K562 (cell line): ENCODE measurements around the gene TPO. TPM values are rescaled to one million over a fixed set of nuclear protein-coding genes. Genes with fewer than 3 reads are reported as not detected.

Experiments
- ATAC-seq: fragments of 200-7000 bp; cut with Tn5 transposase; 3 replicates; pipeline ENCODE4 v1.9.1; 2020; ENCODE audit warnings: moderate library complexity
- BruUV-seq: library from RNA; stranded (reverse); fragments of 400-500 nt; replicated peaks from 2 replicates; lab custom pipeline; 2021; lab: Mats Ljungman, UMichigan
- CTCF ChIA-PET: fragments of 300-600 bp; formaldehyde crosslinking; extraction: SDS; loops from one replicate; lab custom pipeline; 2021; ENCODE audit warnings: low intra/inter-chr PET ratio; lab: Yijun Ruan, JAX
- POLR2A ChIA-PET: fragments of 300-600, 350-650 bp; sonication (Branson Sonifier 250); formaldehyde crosslinking; extraction: SDS; loops from one replicate; lab custom pipeline; 2021; ENCODE audit warnings: antibody characterized with exemption, inconsistent platforms; lab: Yijun Ruan, JAX
- DNase-seq, 4 experiments: peaks; one replicate each; pipeline versions ENCODE4 v3.0.0 to v3.0.0-alpha.2; 2011 to 2018; ENCODE audit warnings: low spot score in 3 of 4, mixed read lengths in 3 of 4; ENCODE audit errors: extremely low read depth in 1 of 4
- FAIRE-seq: peaks from 2 replicates; lab custom pipeline; 2011; peaks lifted over from hg19 to GRCh38; lab: Jason Lieb, UNC
- H2AFZ ChIP-seq: 2 replicates; pipeline ENCODE4 v1.6.0; 2011; ENCODE audit warnings: low read depth, low read length, control low read depth, inconsistent platforms
- H3K27ac ChIP-seq: fragments of 200-600 bp; 3 replicates; pipeline ENCODE4 v1.8.0; 2011; ENCODE audit warnings: low read depth, mild to moderate bottlenecking, control low read depth, inconsistent platforms, low read length, moderate library complexity, mixed read lengths; ENCODE audit errors: extremely low read depth
- H3K27me3 ChIP-seq, 2 experiments: fragments of 300-600 bp in 1 of 2; 2 replicates in 1 of 2; 3 replicates in 1 of 2; pipeline versions ENCODE4 v1.6.0 to v1.8.0; 2011; ENCODE audit warnings: inconsistent platforms in 2 of 2, low read length in 2 of 2, mild to moderate bottlenecking in 1 of 2, mixed read lengths in 1 of 2, moderate library complexity in 1 of 2; ENCODE audit not compliant: control insufficient read depth in 2 of 2, insufficient read depth in 2 of 2
- H3K36me3 ChIP-seq: fragments of 300-600 bp; 3 replicates; pipeline ENCODE4 v1.8.0; 2011; ENCODE audit warnings: mild to moderate bottlenecking, low read length, inconsistent platforms; ENCODE audit not compliant: control insufficient read depth, insufficient read depth
- H3K4me1 ChIP-seq, 2 experiments: fragments of 200-600 bp in 1 of 2; replicated peaks in 1 of 2; 2 replicates in 1 of 2; 3 replicates in 1 of 2; pipeline versions ENCODE4 v1.5.1 to v1.8.0; 2011; ENCODE audit warnings: inconsistent platforms in 2 of 2, low read length in 2 of 2, mild to moderate bottlenecking in 1 of 2, mixed read lengths in 1 of 2, moderate library complexity in 1 of 2; ENCODE audit not compliant: control insufficient read depth in 2 of 2, insufficient read depth in 2 of 2
- H3K4me2 ChIP-seq: 2 replicates; pipeline ENCODE4 v1.6.1; 2011; ENCODE audit warnings: low read length, control low read depth, inconsistent platforms, mixed read lengths; ENCODE audit not compliant: insufficient read depth
- H3K4me3 ChIP-seq: fragments of 200-600 bp; sonication (generic), shearing (Covaris generic); 2 replicates; pipeline ENCODE4 v1.5.1; 2016; ENCODE audit warnings: control low read depth, inconsistent platforms
- H3K79me2 ChIP-seq: fragments of 200-600 bp; 3 replicates; pipeline ENCODE4 v1.8.0; 2011; ENCODE audit warnings: low read length, inconsistent platforms; ENCODE audit not compliant: control insufficient read depth, insufficient read depth
- H3K9ac ChIP-seq, 2 experiments: 2 replicates each; pipeline versions ENCODE4 v1.6.0 to v1.6.1; 2011; ENCODE audit warnings: low read depth in 2 of 2, low read length in 2 of 2, control low read depth in 1 of 2, inconsistent platforms in 1 of 2, mild to moderate bottlenecking in 1 of 2, mixed read lengths in 1 of 2; ENCODE audit not compliant: insufficient read depth in 1 of 2
- H3K9me1 ChIP-seq: one replicate; pipeline ENCODE4 v1.6.0; 2011; ENCODE audit warnings: inconsistent platforms, mild to moderate bottlenecking, low read length, moderate library complexity; ENCODE audit not compliant: control insufficient read depth, insufficient read depth
- H3K9me3 ChIP-seq: replicated peaks from 2 replicates; pipeline ENCODE4 v1.5.1; 2011; ENCODE audit warnings: low read depth, low read length, inconsistent platforms; ENCODE audit not compliant: control insufficient read depth, insufficient read depth
- H4K20me1 ChIP-seq: replicated peaks from 2 replicates; pipeline ENCODE4 v1.6.1; 2011; ENCODE audit warnings: low read length, inconsistent platforms, mixed read lengths; ENCODE audit not compliant: control insufficient read depth, insufficient read depth
- FOXP4 ChIP-seq: sonication (generic); formaldehyde crosslinking; IDR thresholded peaks from 2 replicates; pipeline ENCODE4 v1.8.0; 2022; ENCODE audit warnings: mild to moderate bottlenecking, missing genetic modification reagents, borderline replicate concordance
- MECOM ChIP-seq: fragments of 250-450 bp; sonication (Bioruptor Pico); IDR thresholded peaks from 2 replicates; pipeline ENCODE4 v1.8.0; 2022; ENCODE audit warnings: inconsistent platforms
- POLR2B ChIP-seq: fragments of 450-650 bp; IDR thresholded peaks from 2 replicates; pipeline ENCODE4 v1.6.1; 2018; ENCODE audit warnings: low read depth; ENCODE audit not compliant: partially characterized antibody
- SIRT6 ChIP-seq: IDR thresholded peaks from one replicate; pipeline ENCODE4 v1.6.1; 2012; ENCODE audit warnings: low read depth, mild to moderate bottlenecking, control low read depth, inconsistent platforms, low read length, moderate library complexity
- ZNF133 ChIP-seq: fragments of 250-450 bp; sonication (Bioruptor Pico); IDR thresholded peaks from 2 replicates; pipeline ENCODE4 v1.4.0; 2020; ENCODE audit warnings: mild to moderate bottlenecking
- ZNF354B ChIP-seq: fragments of 250-450 bp; sonication (Bioruptor Pico); IDR thresholded peaks from 2 replicates; pipeline ENCODE4 v1.4.0; 2020
- WGBS: fragments of 100-300 bp; shearing (Covaris generic); methylation state at CpG from one replicate; pipeline ENCODE4 v1.1.6; 2016; ENCODE audit warnings: low coverage, mixed read lengths; ENCODE audit not compliant: insufficient coverage; ENCODE audit errors: missing lambda C conversion rate; 5-methylcytosine and 5-hydroxymethylcytosine counted together
- in situ Hi-C: fragments of 300-500 bp; cut with MboI; formaldehyde crosslinking; loops from 4 replicates; pipeline ENCODE4 v1.15.0; 2018; ENCODE audit warnings: inconsistent platforms, mixed read lengths
- intact Hi-C: fragments of 100-400 bp; cut with micrococcal nuclease; formaldehyde crosslinking; loops from 2 replicates; pipeline ENCODE4 v1.14.2; 2022
- polyA plus RNA-seq, 8 experiments: library from polyadenylated mRNA; depleted of rRNA in 4 of 8; stranded (reverse) in 5 of 8; unstranded in 3 of 8; fragments of >200 nt; fragmentation: Nextera tagmentation in 2 of 8; fragmentation: Illumina TruSeq in 1 of 8; extraction: Ambion mirVana in 2 of 8; extraction: Trizol in 1 of 8; gene quantifications; 2 replicates each; pipeline versions ENCODE4 v1.2.1 to v1.2.3, GENCODE V29; 2011 to 2014; ENCODE audit warnings: inconsistent platforms in 1 of 8, missing spikeins in 1 of 8
- total RNA-seq, 7 experiments: library from RNA; depleted of rRNA in 6 of 7; stranded (reverse); fragments of >200 nt in 6 of 7; fragmentation: Illumina TruSeq in 2 of 7; extraction: Trizol in 2 of 7; gene quantifications; 2 replicates each; pipeline versions ENCODE4 v1.2.1 to v1.2.3, GENCODE V29; 2011 to 2021; ENCODE audit warnings: low replicate concordance in 1 of 7

Gene TPO
- total and polyA plus RNA-seq, 9 of the 15 experiments (the other 6 are each of a cell fraction or from before 2014, with no cell fraction given), result not detected

DNA sequence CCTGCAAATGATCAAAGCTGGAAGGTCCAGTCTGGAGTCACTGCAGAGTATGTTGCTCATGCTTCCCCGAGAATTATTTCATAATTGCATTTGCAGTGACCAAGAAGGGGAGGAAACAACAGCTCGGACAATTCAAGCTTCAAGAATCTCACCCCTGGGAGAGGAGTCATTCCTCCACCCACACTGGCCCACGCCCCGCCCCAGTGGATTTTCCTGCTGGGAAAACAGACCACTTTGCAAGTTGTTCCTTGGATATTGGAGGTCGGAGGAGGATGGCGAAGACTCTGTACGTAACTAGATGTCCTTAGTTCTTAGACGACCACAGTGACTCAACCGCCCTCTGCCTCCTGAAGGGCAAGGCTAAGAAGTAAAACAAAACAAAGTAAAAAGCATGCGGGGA is 159.4 kb downstream of the TPO start:
- no peak overlapping the region for H3K27ac ChIP-seq
- no peaks in the 10 kb centered on the region for H3K79me2 ChIP-seq
- FAIRE-seq (no peak), DNase-seq (no peak), ATAC-seq (no peak)
- BruUV-seq, result no TSS peak
- H3K4me3 ChIP-seq, result no peak overlapping the region
- H4K20me1 ChIP-seq, result no peaks in the 10 kb centered on the region
- H2AFZ ChIP-seq, result no peak overlapping the region
- H3K4me2 ChIP-seq, result no peak overlapping the region
- H3K9ac ChIP-seq, result no peak overlapping the region
- 0% methylated on average over 9 of the region's 10 CpGs for WGBS
- H3K4me1 ChIP-seq, result no peaks in the 10 kb centered on the region
- H3K27me3 ChIP-seq, result peaks cover 0 to 19% of the 10 kb centered on the region in 2 experiments; a peak in 2 of 5 replicates
- no peaks in the 10 kb centered on the region for H3K9me3 ChIP-seq
- TF ChIP-seq FOXP4 (CRISPR knock-in tag) (no peak), ZNF133 (CRISPR knock-in tag) (no peak), SIRT6 (no peak), MECOM (CRISPR knock-in tag) (no peak), ZNF354B (no peak), POLR2B (no peak)
- intact Hi-C loops (no loop called here), in situ Hi-C loops (no loop called here)
- ChIA-PET POLR2A (interaction anchor here (0.5 kb wide), 1 partner anchor 15 kb away, joined by 4 read pairs; no protein-coding TSS in a partner anchor), CTCF (no interaction called here)
- H3K9me1 ChIP-seq, result no peaks in the 10 kb centered on the region
- H3K36me3 ChIP-seq, result no peaks in the 10 kb centered on the region
